DLD1 (cell line): ENCODE measurements around the gene ZNF423.

ENCODE experiments used
- in situ Hi-C: cut with HindIII; loops from 2 replicates; pipeline ENCODE4 v1.10.0; 2017; ENCODE audit warnings: low sequenced_read_pairs

Gene ZNF423

DNA sequence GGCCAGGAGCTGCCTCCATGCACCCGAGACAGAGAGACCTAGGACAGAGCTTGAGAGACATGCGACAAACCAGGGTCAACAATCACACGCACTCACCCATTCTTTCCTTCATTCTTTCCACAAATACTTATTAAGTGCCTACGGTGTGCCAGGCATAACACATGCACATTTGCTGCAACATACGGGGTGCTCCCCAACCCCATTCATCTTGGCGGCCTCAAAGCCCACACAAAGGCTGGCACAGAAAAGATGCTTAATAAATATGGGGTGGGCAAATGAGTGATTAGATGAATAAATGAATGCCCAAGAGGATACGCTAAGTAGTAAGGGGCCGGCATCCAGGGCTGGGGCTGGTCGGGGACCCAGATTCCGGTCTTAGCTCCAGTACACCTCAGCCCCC is 117.9 kb downstream of the ZNF423 start:
- in situ Hi-C loops, result no loop called here

DNA sequence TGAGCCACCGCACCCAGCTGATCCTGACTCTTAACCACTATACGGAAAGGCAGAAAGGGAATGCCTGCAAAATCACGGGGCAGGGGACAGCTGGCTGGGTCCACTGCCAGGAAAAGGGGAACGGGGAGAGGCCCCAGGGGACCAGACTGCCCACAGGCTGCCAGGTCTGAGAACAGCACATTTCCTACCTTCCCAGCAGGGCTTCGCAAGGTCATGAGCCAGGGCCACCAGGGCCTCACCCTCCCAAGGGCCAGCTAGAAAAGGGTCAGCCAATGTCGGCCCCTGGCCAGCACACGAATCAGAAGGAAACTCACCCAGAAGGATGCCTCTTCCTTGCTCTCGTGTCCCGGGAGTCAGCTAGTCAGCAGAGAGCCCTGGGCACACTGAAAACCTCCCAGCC is 118.4 kb downstream of the ZNF423 start:
- in situ Hi-C loops, result no loop called here

DNA sequence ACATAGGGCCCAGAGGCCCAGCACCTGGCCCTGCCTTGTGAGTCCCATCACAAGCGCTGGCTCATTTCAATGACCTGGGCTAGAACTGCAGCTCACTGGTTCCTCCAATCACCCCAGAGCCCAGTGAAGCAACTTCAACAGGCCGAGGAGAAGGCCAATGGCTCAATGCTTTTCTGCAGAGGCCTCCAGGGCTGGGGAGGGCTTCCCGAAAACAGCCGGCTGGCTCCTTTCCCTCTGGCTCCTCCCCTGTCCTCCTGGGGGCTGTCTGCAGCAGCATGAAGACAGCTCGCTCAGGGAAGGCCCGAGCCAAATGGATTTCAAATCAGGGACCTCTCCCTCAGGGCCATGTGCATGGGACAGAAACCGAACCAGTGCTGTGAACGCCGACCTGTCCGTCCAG is 121.6 kb downstream of the ZNF423 start:
- in situ Hi-C loops, result no loop called here

DNA sequence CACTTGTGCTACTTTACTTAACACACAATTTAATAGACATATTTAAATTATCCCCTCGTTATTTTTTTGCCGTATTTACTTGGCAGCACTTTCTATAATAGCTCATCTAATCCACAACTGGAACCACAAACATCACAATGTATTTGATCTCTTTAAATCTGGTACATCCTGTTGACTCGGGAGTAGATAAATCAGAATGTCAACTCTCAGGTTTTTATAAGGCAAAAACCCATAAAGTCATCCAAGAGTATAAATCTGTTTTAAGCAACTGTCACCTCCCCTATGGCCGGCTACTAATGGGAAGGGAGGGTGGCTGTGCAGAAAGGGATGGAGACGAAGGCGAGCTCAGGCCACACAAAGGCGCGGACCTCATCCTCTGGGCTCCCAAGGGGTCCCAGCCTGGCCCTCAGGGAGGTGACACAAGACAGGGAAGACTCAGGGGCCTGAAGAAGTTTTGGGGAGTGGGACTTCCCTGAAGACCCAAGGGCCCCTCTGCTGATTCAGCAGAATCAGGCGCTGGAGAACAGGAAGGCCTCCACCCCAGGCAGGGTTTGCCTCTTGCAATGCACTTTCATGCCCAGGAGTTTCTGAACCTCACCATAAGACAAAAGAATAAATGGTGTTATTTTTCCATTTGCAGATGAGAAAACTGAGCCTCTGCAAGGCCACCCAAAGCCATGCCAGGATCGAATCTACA is 122.5 kb downstream of the ZNF423 start:
- in situ Hi-C loops, result no loop called here

DNA sequence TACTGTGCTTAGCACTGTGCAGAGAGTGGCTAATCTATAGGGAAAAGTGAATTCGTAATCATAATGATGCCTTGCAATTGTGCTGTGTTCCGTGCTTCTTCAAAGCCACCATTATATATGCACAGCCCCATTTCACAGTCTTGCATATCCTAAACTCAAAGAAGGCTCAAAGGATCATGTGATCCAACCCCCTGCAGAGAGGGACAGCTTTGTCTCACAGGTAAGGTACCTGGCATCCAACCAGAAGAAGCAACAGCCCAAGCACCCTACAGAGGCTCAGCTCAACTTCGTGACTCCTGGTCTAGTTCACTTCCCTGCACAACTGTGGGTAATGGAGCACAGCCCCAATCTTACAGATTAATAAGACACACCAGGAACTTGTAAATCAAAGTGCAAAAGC is 124.0 kb downstream of the ZNF423 start:
- in situ Hi-C loops, result no loop called here

DNA sequence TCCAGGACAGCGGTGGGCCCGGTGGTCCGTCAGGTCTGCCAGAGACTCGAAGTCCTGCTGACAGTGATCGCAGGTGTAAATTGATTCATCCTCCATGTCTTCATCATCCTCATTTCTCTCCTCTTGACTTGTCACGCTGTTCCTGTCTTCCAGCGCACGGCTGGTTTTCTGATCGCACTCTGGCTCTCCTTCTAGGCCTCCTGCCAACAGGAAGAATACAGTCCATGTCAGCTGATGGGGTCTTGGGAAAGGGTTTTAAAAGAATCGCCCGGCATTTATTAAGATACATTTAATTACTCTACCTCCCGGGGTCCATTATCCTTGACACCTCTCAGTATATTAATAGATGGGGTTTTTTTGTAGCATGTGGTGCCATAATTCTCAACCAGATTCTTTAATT is 125.1 kb downstream of the ZNF423 start:
- in situ Hi-C loops, result no loop called here

DNA sequence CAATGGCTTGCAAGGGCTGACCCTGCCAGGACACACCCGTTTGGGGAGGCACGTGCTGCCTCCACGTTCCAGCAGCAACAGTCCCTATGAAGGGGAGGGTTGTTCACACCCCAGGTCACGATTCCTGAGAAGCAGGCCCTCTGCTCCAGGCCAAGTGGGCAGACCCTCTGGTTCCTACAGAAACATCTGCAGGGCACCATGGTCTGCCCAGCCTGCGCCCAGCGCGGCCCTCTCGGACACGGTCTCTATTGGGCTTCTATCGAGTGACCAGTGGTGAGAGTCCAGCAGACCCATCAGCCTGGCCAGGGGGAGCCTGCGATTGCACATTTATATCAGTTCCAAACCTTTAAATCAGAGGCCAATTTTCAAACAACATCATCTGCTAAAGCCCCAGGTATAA is 128.3 kb downstream of the ZNF423 start:
- in situ Hi-C loops, result no loop called here

DNA sequence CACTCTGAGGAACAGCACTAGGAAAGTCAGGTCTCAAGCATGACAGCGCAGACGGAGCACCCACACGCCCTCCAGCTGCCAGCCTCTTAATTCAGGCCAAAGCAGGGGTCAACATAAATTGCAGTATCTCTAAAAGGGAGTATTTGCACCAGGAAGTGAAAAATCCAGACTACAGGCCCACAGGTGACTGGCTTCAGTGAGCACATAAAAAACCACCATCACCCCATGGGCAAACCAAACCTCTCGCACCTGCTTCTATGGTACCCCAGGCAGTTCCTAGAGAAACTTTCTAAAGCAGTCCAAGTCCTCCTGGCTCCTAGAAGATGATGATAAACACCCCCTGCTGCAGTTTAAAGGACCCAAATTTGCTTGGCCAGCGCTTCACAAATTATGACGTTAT is 129.8 kb downstream of the ZNF423 start:
- in situ Hi-C loops, result no loop called here

DNA sequence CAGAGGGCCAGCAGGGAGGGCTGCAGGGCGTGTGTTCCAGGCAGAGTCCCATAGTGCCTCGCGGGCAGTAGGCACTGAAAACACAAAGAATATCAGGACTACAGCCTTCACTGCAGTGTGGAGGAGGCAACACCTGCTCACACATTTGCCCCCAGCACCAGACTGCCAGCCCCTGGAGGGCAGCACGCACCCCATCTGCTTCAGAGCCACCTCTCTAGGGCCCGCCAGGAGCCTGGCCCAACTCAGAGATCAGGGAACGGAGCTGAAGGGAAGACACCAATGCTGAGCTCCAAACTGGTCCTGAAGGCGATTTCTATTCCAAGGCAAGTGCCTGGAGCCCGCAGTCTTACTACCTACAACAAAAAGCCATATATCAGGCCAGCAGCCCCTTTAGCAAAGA is 130.3 kb downstream of the ZNF423 start:
- in situ Hi-C loops, result no loop called here

DNA sequence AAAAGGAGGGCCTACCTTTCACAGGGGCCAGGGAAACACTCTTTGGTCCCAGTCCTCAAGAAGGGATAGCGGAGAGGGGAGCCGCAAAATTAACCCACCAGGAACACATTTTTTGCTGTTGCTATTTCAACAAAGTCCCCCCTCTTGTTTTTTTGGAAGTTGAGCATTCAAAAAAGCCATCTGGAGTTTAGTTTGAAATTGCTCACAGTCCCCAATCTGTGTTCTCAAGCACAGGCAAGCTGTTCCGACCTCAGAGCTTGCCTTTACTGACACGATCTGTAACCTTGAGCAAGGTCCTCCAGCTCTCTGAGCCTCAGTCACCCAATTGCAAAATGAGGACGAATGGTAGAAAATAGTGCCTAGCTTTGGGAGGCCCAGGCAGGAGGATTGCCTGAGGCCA is 131.1 kb downstream of the ZNF423 start:
- in situ Hi-C loops, result no loop called here

DNA sequence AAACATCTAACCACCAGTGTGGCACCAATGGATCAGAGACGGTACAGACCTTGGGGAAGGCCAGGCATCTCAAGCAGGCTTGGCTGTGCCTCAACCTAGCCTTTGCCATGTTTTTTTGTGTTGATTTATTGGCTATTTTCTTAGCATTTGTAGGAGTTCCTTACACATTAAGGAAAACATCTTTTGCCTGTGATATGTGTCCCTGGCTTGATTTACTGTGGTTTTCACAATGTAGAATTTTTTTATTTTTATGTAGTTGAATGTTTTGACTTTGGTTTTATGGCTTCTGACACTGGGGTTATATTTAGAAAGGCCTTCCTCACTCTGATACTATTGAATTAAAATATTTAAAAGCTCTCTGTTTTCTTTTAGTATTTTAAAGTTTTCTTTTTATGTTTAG is 132.6 kb downstream of the ZNF423 start:
- in situ Hi-C loops, result no loop called here

DNA sequence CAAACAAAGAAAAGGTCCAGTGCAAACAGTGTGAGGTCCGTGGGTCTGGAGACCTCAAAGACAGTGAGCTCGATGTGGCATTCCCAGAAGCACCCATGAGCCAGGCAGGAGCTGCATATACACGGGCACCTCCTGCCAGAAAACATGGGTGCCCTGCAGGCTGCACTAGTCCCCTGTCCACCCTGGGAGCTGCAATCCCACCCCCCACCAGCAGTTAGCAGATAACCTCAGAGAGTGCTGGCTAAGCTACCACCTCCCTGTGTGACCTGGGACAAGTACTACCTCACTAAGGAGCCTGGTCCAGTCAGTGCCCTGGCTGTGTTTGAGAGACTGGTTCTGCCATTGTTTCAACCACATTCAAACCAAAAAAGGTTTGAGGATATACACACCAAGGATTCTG is 135.7 kb downstream of the ZNF423 start:
- in situ Hi-C loops, result no loop called here

DNA sequence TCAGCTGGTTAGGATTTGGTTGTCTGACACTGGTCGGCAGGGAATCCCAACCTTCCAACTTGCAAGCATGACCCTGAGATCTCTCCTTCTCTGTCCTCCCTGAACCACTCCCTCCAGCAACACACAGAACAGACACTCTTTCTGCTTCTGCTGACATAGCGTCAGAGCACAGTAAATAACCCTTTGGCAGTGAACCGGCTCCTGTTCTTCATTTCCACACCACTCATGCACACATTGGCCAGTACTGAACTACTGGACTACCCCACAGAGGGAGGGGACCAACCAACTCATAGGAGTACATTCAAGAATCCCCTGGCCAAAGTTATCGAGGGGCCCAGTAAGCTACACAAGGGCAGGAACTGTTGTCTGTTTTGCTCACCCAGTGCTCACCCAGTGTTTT is 138.2 kb downstream of the ZNF423 start:
- in situ Hi-C loops, result no loop called here

DNA sequence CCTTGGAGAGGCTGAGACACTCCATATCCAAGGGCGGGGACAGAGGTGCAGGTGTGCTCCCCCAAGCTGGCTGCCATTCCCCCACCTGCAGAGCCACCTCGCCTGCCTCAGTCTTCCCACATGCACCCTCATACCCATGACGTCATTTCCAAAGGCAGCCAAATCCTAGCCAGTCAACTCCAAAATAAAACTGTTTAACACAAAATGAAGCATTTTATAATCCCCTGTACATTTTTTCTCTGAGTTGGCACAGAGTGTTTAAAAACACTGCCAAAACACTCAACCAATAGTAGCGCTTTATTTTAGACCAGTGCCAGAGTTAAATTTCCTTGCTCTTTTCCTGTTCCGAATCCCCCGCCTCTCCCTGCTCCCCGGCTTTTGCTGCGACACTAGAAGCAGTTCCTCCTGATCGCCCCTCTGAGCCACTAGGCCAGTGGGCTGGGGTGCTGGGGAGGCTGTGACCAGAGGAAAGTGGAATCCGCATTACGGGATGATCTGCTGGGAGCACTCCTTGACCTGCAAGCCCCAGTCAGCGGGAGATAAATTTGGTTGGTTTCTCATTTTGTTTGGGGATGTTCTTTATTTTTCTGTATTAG is 139.5 kb downstream of the ZNF423 start:
- in situ Hi-C loops, result no loop called here

DNA sequence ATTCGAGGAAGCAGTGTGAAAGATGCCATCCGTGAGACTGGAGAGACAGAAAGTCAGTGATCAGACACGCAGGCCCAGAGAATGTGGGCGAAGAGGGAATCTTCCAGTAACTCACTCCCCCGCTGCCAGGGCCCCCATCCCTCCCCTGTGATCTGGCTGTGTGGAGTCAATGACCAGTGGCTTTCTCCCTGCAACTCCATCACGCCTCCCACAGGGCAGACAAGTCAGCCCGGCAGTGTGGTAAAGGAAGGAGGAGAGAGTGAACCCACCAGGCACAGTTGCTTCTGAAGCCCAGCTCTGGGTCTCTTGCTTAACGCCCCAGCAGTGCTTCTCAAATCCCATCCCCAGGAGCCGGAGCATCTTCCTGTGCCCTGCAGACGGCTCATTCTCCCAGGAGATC is 142.1 kb downstream of the ZNF423 start:
- in situ Hi-C loops, result no loop called here

DNA sequence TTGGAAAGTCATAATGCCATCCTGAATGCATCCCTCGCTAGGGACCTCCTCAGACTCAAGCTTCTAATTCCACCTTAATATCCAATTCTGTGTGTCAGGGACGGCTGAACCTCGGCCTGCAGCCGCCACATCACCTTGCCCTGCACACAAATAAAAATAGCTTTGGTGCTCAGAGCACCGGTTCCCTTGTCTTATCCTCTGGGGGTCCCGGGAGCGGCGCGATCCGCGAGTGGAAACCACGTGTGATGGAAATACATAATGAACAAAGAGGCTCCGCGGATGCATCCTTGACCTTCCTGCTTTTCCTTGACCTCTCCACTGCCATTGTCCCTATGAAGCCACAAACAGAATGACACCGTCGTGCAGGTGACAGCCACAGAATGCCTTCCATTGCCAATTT is 143.4 kb downstream of the ZNF423 start:
- in situ Hi-C loops, result no loop called here

DNA sequence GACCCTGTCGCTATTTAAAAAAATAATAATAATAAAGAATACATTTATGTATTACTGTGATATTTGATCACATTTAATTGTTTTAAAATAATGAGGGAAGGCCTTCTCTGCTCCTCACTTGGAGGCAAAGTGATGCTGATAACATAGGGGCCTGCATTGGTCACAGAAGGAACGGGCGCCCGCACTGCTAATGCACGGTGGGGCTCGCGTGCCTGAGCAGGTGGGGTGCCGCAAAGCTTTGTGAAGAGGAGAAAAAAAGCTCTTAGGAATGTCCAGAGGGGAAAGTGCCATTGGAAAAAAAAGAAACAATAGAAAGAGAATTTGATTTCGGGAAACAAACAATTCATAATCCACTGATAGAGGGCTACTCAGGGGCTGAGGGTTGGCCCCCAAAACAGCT is 143.8 kb downstream of the ZNF423 start:
- in situ Hi-C loops, result no loop called here

DNA sequence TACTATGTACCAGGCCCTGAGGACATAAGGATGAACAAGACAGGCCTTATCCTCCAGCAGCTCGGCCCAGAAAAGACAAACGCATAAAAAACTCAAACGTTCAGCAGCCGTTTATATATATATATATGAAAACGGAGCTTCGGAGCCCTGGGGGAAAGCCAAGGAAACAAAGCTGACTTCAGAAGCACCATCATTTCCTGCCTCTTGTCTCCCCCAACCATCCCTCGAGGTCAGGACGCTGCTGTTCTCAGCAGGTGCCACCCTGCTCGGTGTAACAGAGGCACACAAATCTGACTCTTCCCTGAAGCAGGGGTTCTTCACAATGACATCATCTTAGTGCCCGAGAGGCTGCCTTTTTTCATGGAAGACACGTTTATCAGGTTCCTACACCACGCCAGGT is 146.9 kb downstream of the ZNF423 start:
- in situ Hi-C loops, result no loop called here

DNA sequence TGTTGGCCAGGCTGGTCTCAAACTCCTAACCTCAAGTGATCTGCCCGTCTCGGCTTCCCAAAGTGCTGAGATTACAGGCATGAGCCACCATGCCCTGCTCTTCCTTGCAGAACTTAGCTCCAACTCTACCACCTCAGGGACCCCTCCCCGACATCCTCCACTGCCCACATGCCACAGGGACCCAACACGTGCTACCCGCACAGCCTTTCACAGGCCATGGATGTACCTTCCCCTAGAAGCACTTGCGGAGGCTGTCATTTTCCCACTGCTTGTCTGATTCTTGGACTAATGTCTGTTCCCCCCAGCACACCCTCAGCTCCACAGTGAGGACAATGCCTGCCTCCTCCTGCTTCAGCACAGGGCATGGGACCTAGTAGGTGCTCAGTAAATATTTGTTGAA is 147.4 kb downstream of the ZNF423 start:
- in situ Hi-C loops, result no loop called here

DNA sequence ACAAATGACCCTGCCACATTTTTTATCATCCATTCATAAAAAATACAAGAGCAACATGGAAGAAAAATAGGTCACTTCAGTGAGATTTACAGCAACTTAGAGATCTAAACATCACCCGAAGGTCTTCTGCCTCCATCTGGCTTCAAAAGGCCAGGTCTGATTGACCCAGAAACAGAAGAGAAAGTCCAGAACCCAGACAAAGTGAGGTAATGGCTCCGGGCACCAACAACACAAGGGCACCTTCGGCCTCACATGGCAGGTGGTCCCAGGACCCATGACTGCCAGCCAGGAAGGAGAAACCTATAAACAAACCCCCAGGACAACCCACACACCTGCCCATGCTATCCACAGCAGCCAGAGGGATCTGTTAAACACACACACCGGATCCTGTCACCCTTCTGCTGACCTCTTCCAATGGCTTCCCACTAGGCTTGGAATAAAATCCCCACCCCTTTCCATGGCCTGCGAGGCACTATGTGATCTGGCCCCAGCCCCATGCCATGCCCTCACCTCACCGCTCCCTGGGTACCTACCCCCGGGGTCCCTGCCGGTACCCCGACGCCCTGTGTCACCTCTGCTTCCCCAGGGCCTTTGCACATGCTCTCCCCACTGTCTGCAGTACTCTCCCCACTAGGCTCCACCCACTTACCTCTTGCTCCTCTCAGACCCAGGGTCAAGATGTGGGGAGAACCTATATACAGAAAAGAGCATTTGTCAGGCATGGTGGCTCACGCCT is 149.1 kb downstream of the ZNF423 start:
- in situ Hi-C loops, result no loop called here

DNA sequence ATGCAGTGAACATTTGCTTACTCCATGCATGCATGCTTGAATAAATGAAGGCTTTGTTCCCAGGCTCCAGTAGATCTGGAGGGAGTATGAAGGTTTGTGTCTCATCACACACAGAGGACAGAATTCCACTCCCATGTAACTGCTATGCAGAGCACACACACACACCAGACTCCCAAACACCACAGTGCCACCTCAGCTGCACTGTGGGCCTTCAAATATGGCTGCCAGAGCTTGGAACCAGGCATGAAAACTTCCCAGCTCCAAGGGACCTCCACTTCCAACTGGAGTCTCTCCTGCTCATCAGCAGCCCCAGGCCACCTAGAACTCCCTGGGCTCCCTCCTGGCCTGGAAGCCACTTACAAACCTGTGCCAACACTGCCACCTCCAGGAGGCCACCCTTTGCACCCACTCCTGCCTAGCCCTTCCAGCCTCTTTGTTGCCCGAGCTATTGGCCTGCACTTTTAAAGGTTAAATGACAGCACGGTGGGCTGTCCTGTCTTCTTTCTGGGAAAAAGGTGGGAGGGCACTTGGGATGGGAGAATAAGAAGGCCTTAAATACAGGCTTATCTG is 151.2 kb downstream of the ZNF423 start:
- in situ Hi-C loops, result no loop called here

DNA sequence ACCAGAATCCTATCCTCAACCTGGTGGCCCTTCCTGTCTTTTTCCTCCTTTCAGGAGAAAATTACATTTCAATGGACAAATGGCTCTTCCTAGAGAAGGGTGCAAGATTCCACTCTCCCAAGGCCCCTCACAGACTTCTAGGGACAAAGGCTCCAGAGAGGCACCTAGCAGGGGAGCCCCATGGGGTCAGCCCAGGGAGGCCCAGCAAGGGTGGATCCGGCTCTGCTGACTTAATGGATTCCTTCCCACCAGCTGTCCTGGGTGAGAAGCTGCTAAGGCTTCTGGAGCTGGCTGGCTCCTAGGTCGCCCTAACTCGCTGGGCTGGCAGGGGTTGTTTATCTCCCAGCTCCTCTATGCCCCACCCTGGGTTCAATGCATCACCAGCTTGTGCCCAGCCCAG is 152.4 kb downstream of the ZNF423 start:
- in situ Hi-C loops, result no loop called here
